CD4-positive, alpha-beta T cell (primary cell): ENCODE results near the gene KRT82. TPM values are rescaled to one million over a fixed set of nuclear protein-coding genes. Genes with fewer than 3 reads are reported as not detected.

Experiments used
- ATAC-seq: fragments of 200-7000 bp; cut with Tn5 transposase; one replicate; pipeline ENCODE4 v1.10.0; 2022; ENCODE audit warnings: mild to moderate bottlenecking; ENCODE audit not compliant: poor library complexity
- CTCF ChIA-PET: fragments of 350-600 bp; sonication (Branson Sonifier 250); formaldehyde crosslinking; loops from one replicate; lab custom pipeline; 2021; ENCODE audit warnings: antibody characterized with exemption, inconsistent platforms; lab: Charles Lee
- POLR2A ChIA-PET: fragments of 350-600 bp; sonication (Branson Sonifier 250); formaldehyde crosslinking; loops from one replicate; lab custom pipeline; 2021; ENCODE audit warnings: antibody characterized with exemption, inconsistent platforms; lab: Charles Lee
- DNase-seq, 14 experiments: peaks; one replicate each; pipeline ENCODE4 v3.0.0-alpha.2; 2013 to 2020; ENCODE audit warnings: mixed read lengths in 2 of 14
- H3K27ac ChIP-seq, 2 donors: one replicate each; pipeline versions ENCODE4 v1.5.1 to v1.7.0; 2013; ENCODE audit warnings: low read length in 2 of 2, low read depth in 1 of 2, mild to moderate bottlenecking in 1 of 2
- H3K27me3 ChIP-seq, 2 experiments: 1 replicate in 1 of 2; 2 replicates in 1 of 2; pipeline versions ENCODE4 v1.6.1 to v1.7.0; 2013; ENCODE audit warnings: low read length in 2 of 2, control low read depth in 1 of 2, mild to moderate bottlenecking in 1 of 2, moderate library complexity in 1 of 2; ENCODE audit not compliant: insufficient read depth in 2 of 2, control insufficient read depth in 1 of 2
- H3K36me3 ChIP-seq: one replicate; pipeline ENCODE4 v1.6.1; 2013; ENCODE audit warnings: low read length, control low read depth; ENCODE audit not compliant: insufficient read depth
- H3K4me1 ChIP-seq: one replicate; pipeline ENCODE4 v1.6.1; 2013; ENCODE audit warnings: low read length, control low read depth; ENCODE audit not compliant: insufficient read depth
- H3K4me3 ChIP-seq: one replicate; pipeline ENCODE4 v1.5.1; 2013; ENCODE audit warnings: mild to moderate bottlenecking, low read length, moderate library complexity
- H3K9me3 ChIP-seq, 2 experiments: 1 replicate in 1 of 2; 2 replicates in 1 of 2; pipeline versions ENCODE4 v1.6.1 to v1.7.0; 2013; ENCODE audit warnings: low read length in 2 of 2, mild to moderate bottlenecking in 2 of 2, control low read depth in 1 of 2, moderate library complexity in 1 of 2; ENCODE audit not compliant: control insufficient read depth in 1 of 2, insufficient read depth in 1 of 2
- H3K27ac Mint-ChIP-seq: one replicate; pipeline ENCODE4 v1.8.0; 2020; ENCODE audit warnings: mixed read lengths
- H3K27me3 Mint-ChIP-seq: one replicate; pipeline ENCODE4 v1.8.0; 2021; ENCODE audit warnings: mixed read lengths
- H3K36me3 Mint-ChIP-seq: one replicate; pipeline ENCODE4 v1.8.0; 2021; ENCODE audit warnings: low read depth, mixed read lengths
- H3K4me1 Mint-ChIP-seq: one replicate; pipeline ENCODE4 v1.8.0; 2021; ENCODE audit warnings: low read depth, mixed read lengths
- H3K4me3 Mint-ChIP-seq: one replicate; pipeline ENCODE4 v1.8.0; 2020; ENCODE audit warnings: mild to moderate bottlenecking, mixed read lengths
- H3K9me3 Mint-ChIP-seq: one replicate; pipeline ENCODE4 v1.8.0; 2020; ENCODE audit warnings: mixed read lengths
- CTCF ChIP-seq: fragments of 200-600 bp; IDR thresholded peaks from one replicate; pipeline ENCODE4 v1.8.0; 2022; ENCODE audit warnings: antibody characterized with exemption, mild to moderate bottlenecking
- intact Hi-C, 2 experiments: fragments of 100-400 bp; cut with DNase I in 1 of 2; cut with micrococcal nuclease in 1 of 2; formaldehyde crosslinking; loops; one replicate each; pipeline versions ENCODE4 v1.15.1 to v1.9.0; 2023 to 2025; cut with DNase I, micrococcal nuclease
- total RNA-seq, 174 experiments: library from RNA in 2 of 174; stranded (reverse) in 2 of 174; gene quantifications; one replicate each; pipeline ENCODE4 v1.2.3 and lab custom pipeline; 2021 to 2026

The KRT82 gene
- total RNA-seq, 2 experiments from 2014 or later: not detected

- Mint-ChIP-seq H3K9me3 (no peaks in the 10 kb centered on the region), H3K4me3 (no peak overlapping the region), H3K27ac (no peak overlapping the region), H3K36me3 (no peaks in the 10 kb centered on the region), H3K27me3 (peaks cover 13% of the 10 kb centered on the region), H3K4me1 (no peaks in the 10 kb centered on the region)
- Histone ChIP-seq H3K27me3 (peaks cover 0 to 4% of the 10 kb centered on the region in 2 experiments), H3K27ac (no peak overlapping the region), H3K4me3 (no peak overlapping the region), H3K36me3 (no peaks in the 10 kb centered on the region), H3K4me1 (no peaks in the 10 kb centered on the region), H3K9me3 (no peaks in the 10 kb centered on the region)
- ChIA-PET POLR2A (interaction anchor here (0.6 kb wide), 1 partner anchor 834 kb away, joined by 3 read pairs; no protein-coding TSS in a partner anchor), CTCF (no interaction called here)
- intact Hi-C loops: no loop called here
- ATAC-seq (no peak), DNase-seq (no peak)
- TF ChIP-seq CTCF: no peak
Measured at GRCh38 chr12:52364901-52365489, 41.1 kb downstream of the KRT82 start.

- Mint-ChIP-seq H3K27ac (no peak overlapping the region), H3K4me3 (no peak overlapping the region), H3K27me3 (peaks cover 10% of the 10 kb centered on the region), H3K36me3 (no peaks in the 10 kb centered on the region), H3K9me3 (no peaks in the 10 kb centered on the region), H3K4me1 (peaks cover 8% of the 10 kb centered on the region)
- Histone ChIP-seq H3K4me1 (peaks cover 7% of the 10 kb centered on the region), H3K4me3 (no peak overlapping the region), H3K27me3 (peaks cover 0 to 4% of the 10 kb centered on the region in 2 experiments), H3K36me3 (no peaks in the 10 kb centered on the region), H3K27ac (no peak overlapping the region), H3K9me3 (no peaks in the 10 kb centered on the region)
- CTCF ChIA-PET: no interaction called here
- no peak for TF ChIP-seq CTCF
- POLR2A ChIA-PET: no interaction called here
- intact Hi-C loops: no loop called here
- DNase-seq (no peak), ATAC-seq (no peak)
Measured at GRCh38 chr12:52364061-52364460, 42.1 kb downstream of the KRT82 start.

- ChIA-PET POLR2A (no interaction called here), CTCF (no interaction called here)
- Mint-ChIP-seq H3K9me3 (no peaks in the 10 kb centered on the region), H3K4me1 (peaks cover 17% of the 10 kb centered on the region), H3K27ac (no peak overlapping the region), H3K36me3 (no peaks in the 10 kb centered on the region), H3K4me3 (no peak overlapping the region), H3K27me3 (peaks cover 1% of the 10 kb centered on the region)
- intact Hi-C loops: no loop called here
- no peaks in the 10 kb centered on the region for H3K9me3 ChIP-seq
- ATAC-seq (no peak), DNase-seq (no peak)
- no peak for TF ChIP-seq CTCF
- no peak overlapping the region for H3K4me3 ChIP-seq
- no peaks in the 10 kb centered on the region for H3K36me3 ChIP-seq
- H3K4me1 ChIP-seq: peaks cover 15% of the 10 kb centered on the region
- H3K27ac ChIP-seq: no peak overlapping the region
- peaks cover 0 to 2% of the 10 kb centered on the region in 2 experiments for H3K27me3 ChIP-seq
Measured at GRCh38 chr12:52363111-52363679, 42.9 kb downstream of the KRT82 start.
